ENCODE measurements around the gene USPL1.
"Not testable (repeated sequence)": the region's sequence is repeated elsewhere in the genome, so short reads cannot be mapped to it uniquely, and the experiment has no call there.

The USPL1 gene

GRCh38 chr13:30617315-30618185, at the start of gene USPL1:
Gene USPL1, plus strand, starts transcription at chr13:30617920. Its CDS starts 3,221 bp downstream, at chr13:30621141.
- peak; percentile 100 for DNase-seq

- DNase-seq, result peak; percentile 96
These were observed 47.7 kb upstream of the USPL1 start for GRCh38 chr13:30569901-30570576.

- no peak for DNase-seq
These were observed 47.0 kb upstream of the USPL1 start for GRCh38 chr13:30570691-30571090.

- DNase-seq, result peak; percentile 70
These were observed 44.9 kb upstream of the USPL1 start for GRCh38 chr13:30572859-30573275.

GRCh38 chr13:30576528-30576927, 41.2 kb upstream of the USPL1 start:
- DNase-seq, result peak; percentile 66

- DNase-seq, result peak; percentile 90
These were observed 40.3 kb upstream of the USPL1 start for GRCh38 chr13:30577401-30577852.

- no peak for DNase-seq
These were observed 36.7 kb upstream of the USPL1 start for GRCh38 chr13:30580852-30581502.

GRCh38 chr13:30581582-30581981, 36.1 kb upstream of the USPL1 start:
- DNase-seq, result peak; percentile 28

- no peak for DNase-seq
These were observed 33.5 kb upstream of the USPL1 start for GRCh38 chr13:30584051-30584731.

- DNase-seq, result peak; percentile 62
These were observed 31.9 kb upstream of the USPL1 start for GRCh38 chr13:30585748-30586262.

- no peak for DNase-seq
These were observed 30.5 kb upstream of the USPL1 start for GRCh38 chr13:30587231-30587630.

GRCh38 chr13:30587739-30588138, 30.0 kb upstream of the USPL1 start:
- no peak for DNase-seq

- no peak for DNase-seq
These were observed 24.7 kb upstream of the USPL1 start for GRCh38 chr13:30593001-30593400.

- no peak for DNase-seq
These were observed 17.2 kb upstream of the USPL1 start for GRCh38 chr13:30600496-30600895.

GRCh38 chr13:30601836-30602235, 15.9 kb upstream of the USPL1 start:
- DNase-seq, result no peak

- DNase-seq, result no peak
These were observed 12.7 kb upstream of the USPL1 start for GRCh38 chr13:30605052-30605451.

GRCh38 chr13:30607186-30607585, 10.5 kb upstream of the USPL1 start:
- DNase-seq, result not testable (repeated sequence)

GRCh38 chr13:30607908-30608307, 9.8 kb upstream of the USPL1 start:
- no peak for DNase-seq

- DNase-seq, result no peak
These were observed 9.4 kb upstream of the USPL1 start for GRCh38 chr13:30608364-30608763.

GRCh38 chr13:30610311-30610710, 7.4 kb upstream of the USPL1 start:
- DNase-seq, result no peak

- no peak for DNase-seq
These were observed 2.2 kb upstream of the USPL1 start for GRCh38 chr13:30615481-30615865.

- DNase-seq, result peak; percentile 52
These were observed 1.7 kb upstream of the USPL1 start for GRCh38 chr13:30615866-30616541.
